NCI-H187 treated with DMSO at 0.1 percent for 48 hours (cell line): ENCODE measurements around the gene OR5C1.
"Not testable (repeated sequence)": the region's sequence is repeated elsewhere in the genome, so short reads cannot be mapped to it uniquely, and the experiment has no call there.

Experiments
- DNase-seq: peaks from one replicate; lab custom pipeline; 2025; lab: John Stamatoyannopoulos, UW

Gene OR5C1

DNA sequence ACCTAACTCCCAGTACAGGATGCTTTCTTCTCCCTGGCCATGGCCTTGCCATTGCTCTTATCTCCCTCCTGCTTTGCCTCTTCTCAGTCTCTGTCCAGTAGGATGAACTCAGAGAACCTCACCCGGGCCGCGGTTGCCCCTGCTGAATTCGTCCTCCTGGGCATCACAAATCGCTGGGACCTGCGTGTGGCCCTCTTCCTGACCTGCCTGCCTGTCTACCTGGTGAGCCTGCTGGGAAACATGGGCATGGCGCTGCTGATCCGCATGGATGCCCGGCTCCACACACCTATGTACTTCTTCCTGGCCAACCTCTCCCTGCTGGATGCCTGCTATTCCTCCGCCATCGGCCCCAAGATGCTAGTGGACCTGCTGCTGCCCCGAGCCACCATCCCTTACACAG, at the start of gene OR5C1:
Gene OR5C1 (plus strand): TSS at position 103 of the 400 bp plus-strand sequence. CDS start 0 bp downstream, at position 103.
- DNase-seq = no peak

- no peak for DNase-seq
Observed at GRCh38 chr9:122742003-122742402, 46.7 kb upstream of the OR5C1 start, which contains the start of gene OR1L6. TSS of gene OR1L6 (plus strand) at chr9:122742303. CDS start at chr9:122749848, 7,545 bp downstream.

- no peak for DNase-seq
Observed at GRCh38 chr9:122754825-122755224, 33.9 kb upstream of the OR5C1 start.

DNA sequence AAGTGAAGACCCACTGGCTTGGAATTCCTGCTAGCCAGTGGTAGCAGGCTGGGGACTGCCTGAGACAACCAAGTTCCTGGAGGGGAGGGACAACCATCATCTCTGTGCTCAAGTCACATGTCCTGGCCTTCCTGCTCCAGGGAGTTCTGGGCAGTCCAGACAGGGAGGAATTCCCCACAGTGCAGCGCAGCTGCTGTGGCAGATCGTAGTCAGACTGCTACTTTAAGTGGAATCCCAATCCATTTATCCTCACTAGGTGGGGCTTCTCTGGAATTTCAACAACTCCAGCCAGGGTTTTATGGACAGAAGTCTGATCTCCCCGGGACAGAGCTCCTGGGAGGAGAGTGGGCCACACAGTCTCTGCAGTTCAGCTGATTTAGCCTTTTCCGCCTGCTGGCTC, 20.9 kb upstream of the OR5C1 start:
- no peak for DNase-seq

DNA sequence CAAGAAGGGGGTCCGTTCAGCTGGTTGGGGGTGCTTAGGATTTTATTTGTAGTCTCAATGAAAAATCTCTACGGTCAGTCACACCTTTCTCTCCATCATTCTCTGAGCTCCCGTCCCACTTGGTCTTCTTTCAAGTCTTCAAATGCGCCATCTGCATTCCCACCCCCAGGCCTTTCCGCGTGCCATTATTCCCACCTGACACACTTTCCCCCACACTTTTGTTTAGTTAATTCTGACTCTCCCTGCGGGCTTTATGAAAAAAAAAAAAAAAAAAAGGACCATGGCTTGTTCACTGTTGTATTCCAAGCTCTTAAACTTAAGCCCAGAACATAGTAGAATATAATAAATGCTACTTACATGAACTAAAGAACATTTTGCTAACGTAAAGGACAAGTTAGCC, 11.7 kb upstream of the OR5C1 start:
- no peak for DNase-seq

DNA sequence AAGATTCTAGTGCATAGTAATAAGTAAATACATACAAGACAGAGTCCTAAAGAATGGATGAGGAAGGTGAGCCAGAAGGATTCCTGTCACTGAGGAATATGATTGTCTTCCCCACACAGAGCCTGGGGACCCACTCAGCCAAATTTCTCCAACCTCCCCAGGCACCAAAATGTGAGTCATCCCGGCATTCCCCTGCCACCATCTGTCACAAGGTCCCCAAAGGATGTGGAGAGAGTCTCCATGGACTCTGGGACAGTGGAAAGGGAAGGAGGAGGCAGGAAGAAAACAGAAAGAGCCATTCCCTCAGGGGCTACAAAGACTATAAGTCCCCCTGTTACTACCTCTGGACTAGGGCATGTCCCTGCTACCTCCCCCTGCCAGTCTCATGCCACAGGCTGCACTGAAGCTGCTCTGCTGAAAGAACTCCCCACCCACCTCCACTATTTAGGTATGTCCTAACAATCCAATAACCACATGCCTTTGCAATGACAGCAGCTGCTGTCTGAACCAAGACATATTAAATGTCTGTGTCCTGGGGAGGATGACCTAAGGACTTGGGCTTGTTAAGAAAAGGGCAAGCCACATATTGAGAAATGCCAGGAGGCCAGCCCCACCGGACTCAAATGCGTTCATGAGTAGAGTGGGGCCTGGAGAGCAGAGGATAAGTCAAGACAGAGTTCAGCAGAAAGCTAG, 10.7 kb upstream of the OR5C1 start:
- DNase-seq = no peak

DNA sequence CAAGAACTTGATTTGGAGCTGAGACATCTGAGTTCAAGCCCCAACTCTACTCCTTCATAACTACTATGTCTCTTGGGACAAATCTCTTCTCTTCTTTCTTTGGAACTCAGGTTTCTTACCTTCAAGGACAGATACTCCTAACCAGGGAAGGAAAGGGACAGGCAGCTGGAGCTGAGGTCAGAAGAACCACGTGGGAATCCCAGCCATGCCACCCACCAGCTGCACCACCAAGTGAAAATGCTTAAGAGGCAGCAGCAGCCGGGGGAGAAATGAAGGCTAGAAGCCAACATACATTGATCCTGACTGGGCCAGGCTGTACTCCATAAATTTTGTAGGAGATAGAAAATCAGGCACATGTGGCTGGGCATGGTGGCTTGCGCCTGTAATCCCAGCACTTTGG, 9.6 kb upstream of the OR5C1 start:
- DNase-seq = no peak

DNA sequence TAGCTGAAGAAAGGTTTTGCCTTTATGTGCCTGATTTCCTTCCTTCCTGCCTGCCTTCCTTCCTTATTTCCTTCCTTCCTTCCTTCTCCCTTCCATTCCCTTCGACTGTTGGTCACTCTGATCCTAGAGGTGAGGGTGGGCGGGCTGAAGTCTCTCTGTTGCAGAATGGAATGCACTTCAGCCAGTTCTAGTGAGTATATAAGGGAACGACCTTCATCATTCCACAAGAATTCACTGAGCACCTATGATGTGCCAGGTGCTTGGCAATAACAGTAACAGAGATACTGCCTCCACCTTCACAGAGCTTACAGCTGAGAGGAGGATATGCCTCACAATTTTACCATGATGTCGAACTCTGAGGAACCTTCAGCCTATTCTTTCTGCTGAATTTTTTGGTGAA, 8.7 kb upstream of the OR5C1 start:
- no peak for DNase-seq

DNA sequence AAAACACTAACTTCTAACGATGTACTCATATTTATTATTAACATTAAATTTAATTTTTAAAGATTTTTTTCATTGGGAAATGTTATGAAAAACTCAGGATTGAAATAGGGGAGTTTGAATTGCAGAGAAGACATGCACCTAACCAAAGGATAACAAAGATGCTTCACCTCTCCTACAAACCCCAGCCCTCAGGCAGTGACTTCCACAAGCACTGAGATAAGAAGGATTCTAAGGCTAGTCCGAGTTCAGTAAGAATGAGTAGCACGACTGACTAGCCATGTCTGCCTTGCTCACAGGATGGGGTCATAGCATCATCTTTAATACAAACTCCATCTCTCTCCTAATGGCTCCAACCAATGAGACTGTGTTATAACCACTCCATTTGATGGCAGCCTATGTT, 7.1 kb upstream of the OR5C1 start:
- DNase-seq = no peak

DNA sequence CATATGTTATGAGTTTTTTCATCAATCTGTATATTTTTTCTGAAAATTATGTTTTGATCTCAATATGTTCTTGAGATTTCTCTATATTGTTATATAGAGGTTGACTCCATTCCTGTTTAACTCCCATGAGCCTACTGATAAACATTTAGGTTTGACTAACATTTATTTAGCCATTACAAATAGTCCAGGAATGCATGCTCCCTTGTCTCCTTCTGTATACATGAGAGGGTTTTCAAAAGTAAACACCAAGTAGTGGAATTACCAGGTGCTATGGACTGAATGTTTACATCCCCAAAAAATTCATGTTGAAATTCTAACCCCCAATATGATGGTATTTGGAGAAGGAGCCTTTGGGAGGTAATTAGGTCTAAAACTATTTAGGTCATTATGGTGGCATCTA, 3.5 kb upstream of the OR5C1 start:
- no peak for DNase-seq

DNA sequence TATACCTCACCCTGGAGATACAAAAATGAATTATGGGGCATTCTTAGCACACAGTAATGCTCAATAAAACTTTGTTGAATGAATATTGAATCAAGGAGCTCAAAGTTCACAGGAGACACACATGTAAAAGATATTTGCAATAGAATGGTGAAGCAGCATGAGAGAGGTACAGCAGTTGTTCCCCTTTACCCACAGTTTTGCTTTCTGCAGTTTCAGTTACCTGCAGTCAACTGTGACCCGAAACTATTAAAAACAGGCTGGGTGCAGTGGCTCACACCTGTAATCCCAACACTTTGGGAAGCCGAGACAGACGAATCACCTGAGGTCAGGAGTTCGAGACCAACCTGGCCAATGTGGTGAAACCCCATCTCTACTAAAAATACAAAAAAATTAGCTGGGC, 2.4 kb upstream of the OR5C1 start:
- DNase-seq = no peak

- no peak for DNase-seq
Observed at GRCh38 chr9:122789256-122790046, 718 bp downstream of the OR5C1 start.

GRCh38 chr9:122791872-122792669, 3.3 kb downstream of the OR5C1 start:
- DNase-seq = no peak

DNA sequence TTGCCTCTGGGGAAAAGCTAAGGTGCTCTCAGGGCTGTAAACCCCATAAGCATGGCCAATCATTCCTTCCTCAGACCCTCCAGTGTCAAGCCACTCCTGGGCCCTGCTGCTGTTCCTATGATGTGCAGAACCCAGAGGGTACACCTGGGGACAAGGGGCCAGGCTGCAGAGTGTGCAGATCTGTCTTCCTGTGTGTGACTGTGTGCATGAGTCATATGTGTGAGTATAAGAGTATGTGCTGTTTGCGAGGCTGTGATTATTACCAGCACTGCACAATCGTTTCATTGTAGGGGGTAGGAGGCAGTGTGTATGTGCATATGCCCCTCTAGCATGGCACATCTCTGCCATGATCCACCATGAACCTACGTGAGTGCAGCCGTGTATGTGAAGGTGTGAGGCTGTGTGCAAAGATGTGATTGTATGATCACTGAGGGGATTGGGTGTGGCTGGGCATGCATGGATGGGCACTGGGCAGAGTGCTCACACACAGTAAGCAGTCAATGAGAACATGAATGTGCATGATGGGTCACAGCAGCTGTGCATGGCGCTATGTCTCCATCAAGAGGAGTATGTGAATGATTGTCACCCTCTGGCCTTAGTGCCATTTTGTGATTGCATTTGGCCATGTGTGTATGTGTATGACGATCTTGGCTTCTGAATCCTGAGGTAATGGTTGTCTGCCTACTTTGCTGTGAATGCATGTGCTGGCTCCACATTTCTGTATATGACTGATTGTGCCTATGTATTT, 8.8 kb downstream of the OR5C1 start:
- DNase-seq = no peak

DNA sequence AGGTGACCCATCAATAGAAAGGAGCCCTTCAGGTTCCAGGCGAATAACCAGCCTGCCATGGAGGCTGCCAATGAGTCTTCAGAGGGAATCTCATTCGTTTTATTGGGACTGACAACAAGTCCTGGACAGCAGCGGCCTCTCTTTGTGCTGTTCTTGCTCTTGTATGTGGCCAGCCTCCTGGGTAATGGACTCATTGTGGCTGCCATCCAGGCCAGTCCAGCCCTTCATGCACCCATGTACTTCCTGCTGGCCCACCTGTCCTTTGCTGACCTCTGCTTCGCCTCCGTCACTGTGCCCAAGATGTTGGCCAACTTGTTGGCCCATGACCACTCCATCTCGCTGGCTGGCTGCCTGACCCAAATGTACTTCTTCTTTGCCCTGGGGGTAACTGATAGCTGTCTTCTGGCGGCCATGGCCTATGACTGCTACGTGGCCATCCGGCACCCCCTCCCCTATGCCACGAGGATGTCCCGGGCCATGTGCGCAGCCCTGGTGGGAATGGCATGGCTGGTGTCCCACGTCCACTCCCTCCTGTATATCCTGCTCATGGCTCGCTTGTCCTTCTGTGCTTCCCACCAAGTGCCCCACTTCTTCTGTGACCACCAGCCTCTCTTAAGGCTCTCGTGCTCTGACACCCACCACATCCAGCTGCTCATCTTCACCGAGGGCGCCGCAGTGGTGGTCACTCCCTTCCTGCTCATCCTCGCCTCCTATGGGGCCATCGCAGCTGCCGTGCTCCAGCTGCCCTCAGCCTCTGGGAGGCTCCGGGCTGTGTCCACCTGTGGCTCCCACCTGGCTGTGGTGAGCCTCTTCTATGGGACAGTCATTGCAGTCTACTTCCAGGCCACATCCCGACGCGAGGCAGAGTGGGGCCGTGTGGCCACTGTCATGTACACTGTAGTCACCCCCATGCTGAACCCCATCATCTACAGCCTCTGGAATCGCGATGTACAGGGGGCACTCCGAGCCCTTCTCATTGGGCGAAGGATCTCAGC, 11.6 kb downstream of the OR5C1 start, which contains the start of gene OR1K1:
Gene OR1K1 (plus strand): TSS at position 58 of the 995 bp plus-strand sequence. CDS start 0 bp downstream, at position 58.
- no peak for DNase-seq

DNA sequence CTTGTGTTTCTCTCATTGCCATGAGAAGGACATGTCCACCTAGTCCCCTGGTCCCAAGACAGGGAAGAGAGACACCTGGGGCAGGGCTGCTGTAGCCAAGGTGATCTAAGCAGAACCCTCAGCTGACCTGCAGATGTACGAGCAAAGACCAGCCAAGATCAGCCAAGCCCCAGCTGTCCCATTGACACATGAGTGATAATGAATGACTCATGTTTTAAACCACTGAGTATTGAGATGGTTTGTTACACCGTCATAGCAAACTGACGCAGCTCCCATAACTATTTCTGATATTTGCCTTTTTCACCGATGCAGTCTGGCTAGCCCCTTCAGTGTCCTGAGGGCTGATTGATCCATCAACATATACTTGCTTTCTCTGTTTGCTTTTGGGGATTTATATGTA, 17.9 kb downstream of the OR5C1 start:
- no peak for DNase-seq

DNA sequence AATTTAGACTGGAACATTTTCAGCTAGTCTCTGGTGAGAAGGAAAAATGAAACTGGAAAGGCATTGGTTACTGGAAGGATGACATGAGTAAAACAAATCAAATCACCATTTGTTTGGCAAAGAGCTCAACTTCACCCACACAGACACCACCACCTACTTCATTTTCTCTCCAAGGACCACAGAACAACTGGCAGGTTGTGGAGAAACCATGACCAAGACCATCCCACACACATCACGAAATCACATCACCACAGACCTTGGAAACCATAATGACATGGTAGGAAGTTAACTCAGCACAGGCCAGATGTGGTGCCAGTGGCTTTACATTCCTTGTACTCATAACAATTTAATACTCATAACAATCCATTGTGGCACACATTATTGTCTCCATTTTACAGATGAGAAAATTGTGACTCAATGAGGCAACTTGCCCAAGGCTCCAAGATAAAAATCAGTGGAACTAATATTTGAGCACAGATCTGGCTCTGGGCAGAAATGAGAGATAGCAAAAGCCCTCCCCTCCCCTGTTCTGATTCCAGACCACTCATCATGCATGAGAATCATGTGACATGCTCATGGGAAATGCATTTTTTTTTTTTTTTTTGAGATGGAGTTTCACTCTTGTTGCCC, 18.7 kb downstream of the OR5C1 start:
- DNase-seq = no peak

- DNase-seq = no peak
Observed at GRCh38 chr9:122808141-122808540, 19.4 kb downstream of the OR5C1 start.

DNA sequence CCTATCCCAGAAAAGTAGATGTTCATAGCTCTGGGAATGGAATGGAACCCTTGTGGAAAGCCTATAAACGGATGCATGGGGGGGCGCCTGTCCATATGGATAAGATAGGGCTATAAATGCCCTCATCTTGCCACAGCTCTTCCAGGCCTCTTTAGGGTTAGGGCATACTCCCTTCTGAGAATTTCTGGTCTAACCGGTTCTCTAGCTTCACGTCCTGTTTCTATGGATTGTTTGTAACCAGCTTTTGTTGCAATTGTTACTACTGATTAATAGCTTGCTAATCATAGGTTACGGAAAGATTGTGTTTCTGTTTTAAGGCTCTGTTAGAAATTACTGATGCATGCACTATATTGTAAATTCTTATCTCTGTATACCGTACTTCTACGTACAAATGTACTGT, 20.5 kb downstream of the OR5C1 start:
- not testable (repeated sequence) for DNase-seq
